ENCODE data around the gene PHLDA3.

Gene PHLDA3

DNA sequence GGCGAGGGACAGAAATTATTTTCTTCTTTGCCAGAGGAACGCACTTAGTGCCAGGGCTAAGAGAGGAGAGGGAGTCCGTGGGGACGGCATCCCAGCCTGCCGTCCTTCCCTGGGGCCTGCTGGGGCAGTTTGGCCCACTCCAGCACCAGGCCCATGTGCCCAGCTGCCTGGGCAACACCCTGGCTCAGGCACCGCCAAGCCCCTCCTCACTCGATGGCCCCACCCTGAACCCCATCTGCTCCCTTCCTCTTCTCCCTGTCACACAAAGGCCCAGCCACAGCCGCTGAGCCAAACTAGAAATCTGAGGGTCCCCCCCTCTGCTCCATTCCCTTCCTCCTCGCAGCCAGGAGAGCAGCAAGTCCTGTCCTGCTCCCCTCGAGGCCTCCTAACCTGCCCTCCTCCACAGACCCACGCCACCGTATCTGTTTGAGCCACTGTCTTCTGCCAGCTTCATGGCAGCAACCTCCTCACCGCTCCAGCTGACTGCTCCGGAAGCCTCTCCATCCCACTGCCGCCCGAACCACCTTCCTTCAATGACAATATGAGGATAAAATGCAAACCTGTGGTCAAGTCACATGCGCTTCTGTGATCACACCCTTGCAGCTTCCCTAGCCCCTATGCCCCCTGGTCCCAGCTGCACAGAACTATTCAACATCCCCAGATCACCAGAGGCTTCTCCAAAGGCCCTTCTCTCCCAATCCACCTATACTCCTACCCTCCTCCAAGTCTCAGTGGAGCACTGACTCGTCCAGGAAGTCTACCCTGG, 39.1 kb downstream of the PHLDA3 start:
- Histone ChIP-seq H3K9me2 (replicated peaks; ENCODE audit: insufficient read depth, low read length) (no peaks in the 10 kb centered on the region), H3K9me3 (replicated peaks; ENCODE audit: insufficient read depth, low read length) (no peaks in the 10 kb centered on the region), H3F3A (ENCODE audit: insufficient read depth, low read length) (no peaks in the 10 kb centered on the region), H3K4me1 (ENCODE audit: low read length) (no peaks in the 10 kb centered on the region), H3K36me3 (replicated peaks; ENCODE audit: insufficient read depth, low read length) (no peaks in the 10 kb centered on the region), H3K9ac (ENCODE audit: low read length) (no peak overlapping the region), H3K4me3 (ENCODE audit: low read length) (no peak overlapping the region), H3K79me2 (ENCODE audit: low read length) (no peaks in the 10 kb centered on the region), H3K27ac (ENCODE audit: low read length) (no peak overlapping the region), H3K4me2 (ENCODE audit: low read depth, low read length) (no peak overlapping the region), H3K27me3 (replicated peaks; ENCODE audit: insufficient read depth, low read length) (no peaks in the 10 kb centered on the region), H2AFZ (ENCODE audit: low read length) (no peak overlapping the region), H4K20me1 (ENCODE audit: insufficient read depth, low read length) (no peaks in the 10 kb centered on the region)
- no peak for TF ChIP-seq EZH2 (optimal IDR thresholded peaks at IDR 0.05; ENCODE audit: low read depth, low read length)
- no peak for TF ChIP-seq EZH2phosphoT487 (IDR thresholded peaks at IDR 0.05; ENCODE audit: low read length)
- TF ChIP-seq, protein P1, sequence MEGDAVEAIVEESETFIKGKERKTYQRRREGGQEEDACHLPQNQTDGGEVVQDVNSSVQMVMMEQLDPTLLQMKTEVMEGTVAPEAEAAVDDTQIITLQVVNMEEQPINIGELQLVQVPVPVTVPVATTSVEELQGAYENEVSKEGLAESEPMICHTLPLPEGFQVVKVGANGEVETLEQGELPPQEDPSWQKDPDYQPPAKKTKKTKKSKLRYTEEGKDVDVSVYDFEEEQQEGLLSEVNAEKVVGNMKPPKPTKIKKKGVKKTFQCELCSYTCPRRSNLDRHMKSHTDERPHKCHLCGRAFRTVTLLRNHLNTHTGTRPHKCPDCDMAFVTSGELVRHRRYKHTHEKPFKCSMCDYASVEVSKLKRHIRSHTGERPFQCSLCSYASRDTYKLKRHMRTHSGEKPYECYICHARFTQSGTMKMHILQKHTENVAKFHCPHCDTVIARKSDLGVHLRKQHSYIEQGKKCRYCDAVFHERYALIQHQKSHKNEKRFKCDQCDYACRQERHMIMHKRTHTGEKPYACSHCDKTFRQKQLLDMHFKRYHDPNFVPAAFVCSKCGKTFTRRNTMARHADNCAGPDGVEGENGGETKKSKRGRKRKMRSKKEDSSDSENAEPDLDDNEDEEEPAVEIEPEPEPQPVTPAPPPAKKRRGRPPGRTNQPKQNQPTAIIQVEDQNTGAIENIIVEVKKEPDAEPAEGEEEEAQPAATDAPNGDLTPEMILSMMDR (IDR thresholded peaks at IDR 0.05; ENCODE audit: low read length): no peak
- DNase-seq: no peak

DNA sequence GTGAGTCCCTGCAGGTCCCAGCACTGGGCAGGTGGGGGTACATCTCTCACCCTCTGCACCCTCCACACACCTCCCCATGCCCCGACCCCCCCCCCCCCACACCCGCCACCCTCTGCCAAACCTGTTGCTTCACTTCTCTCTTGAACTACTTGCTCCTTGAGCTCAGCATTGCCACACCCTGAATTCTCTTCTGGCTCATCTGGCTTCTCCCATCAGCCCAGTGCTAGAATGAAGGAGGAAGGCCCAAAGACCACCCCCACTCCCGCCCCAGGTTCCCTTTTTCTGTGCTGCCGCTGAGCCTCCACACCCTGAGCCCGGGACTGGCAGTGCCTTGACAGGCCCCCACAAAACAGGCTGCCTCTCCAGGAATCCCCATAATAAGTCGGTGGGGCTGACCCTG, 41.0 kb downstream of the PHLDA3 start:
- H3K4me2 ChIP-seq (ENCODE audit: low read depth, low read length): no peak overlapping the region
- H3K4me1 ChIP-seq (ENCODE audit: low read length): no peaks in the 10 kb centered on the region
- DNase-seq: no peak
- no peaks in the 10 kb centered on the region for H3K9me2 ChIP-seq (replicated peaks; ENCODE audit: insufficient read depth, low read length)
- H2AFZ ChIP-seq (ENCODE audit: low read length): no peak overlapping the region
- no peaks in the 10 kb centered on the region for H3F3A ChIP-seq (ENCODE audit: insufficient read depth, low read length)
- no peaks in the 10 kb centered on the region for H3K27me3 ChIP-seq (replicated peaks; ENCODE audit: insufficient read depth, low read length)
- no peaks in the 10 kb centered on the region for H3K79me2 ChIP-seq (ENCODE audit: low read length)
- H4K20me1 ChIP-seq (ENCODE audit: insufficient read depth, low read length): no peaks in the 10 kb centered on the region
- no peaks in the 10 kb centered on the region for H3K36me3 ChIP-seq (replicated peaks; ENCODE audit: insufficient read depth, low read length)
- H3K27ac ChIP-seq (ENCODE audit: low read length): no peak overlapping the region
- no peak overlapping the region for H3K4me3 ChIP-seq (ENCODE audit: low read length)
- H3K9ac ChIP-seq (ENCODE audit: low read length): no peak overlapping the region
- TF ChIP-seq EZH2phosphoT487 (IDR thresholded peaks at IDR 0.05; ENCODE audit: low read length): no peak
- TF ChIP-seq EZH2 (optimal IDR thresholded peaks at IDR 0.05; ENCODE audit: low read depth, low read length): no peak
- TF ChIP-seq, protein P1 (IDR thresholded peaks at IDR 0.05; ENCODE audit: low read length): no peak
- H3K9me3 ChIP-seq (replicated peaks; ENCODE audit: insufficient read depth, low read length): no peaks in the 10 kb centered on the region

DNA sequence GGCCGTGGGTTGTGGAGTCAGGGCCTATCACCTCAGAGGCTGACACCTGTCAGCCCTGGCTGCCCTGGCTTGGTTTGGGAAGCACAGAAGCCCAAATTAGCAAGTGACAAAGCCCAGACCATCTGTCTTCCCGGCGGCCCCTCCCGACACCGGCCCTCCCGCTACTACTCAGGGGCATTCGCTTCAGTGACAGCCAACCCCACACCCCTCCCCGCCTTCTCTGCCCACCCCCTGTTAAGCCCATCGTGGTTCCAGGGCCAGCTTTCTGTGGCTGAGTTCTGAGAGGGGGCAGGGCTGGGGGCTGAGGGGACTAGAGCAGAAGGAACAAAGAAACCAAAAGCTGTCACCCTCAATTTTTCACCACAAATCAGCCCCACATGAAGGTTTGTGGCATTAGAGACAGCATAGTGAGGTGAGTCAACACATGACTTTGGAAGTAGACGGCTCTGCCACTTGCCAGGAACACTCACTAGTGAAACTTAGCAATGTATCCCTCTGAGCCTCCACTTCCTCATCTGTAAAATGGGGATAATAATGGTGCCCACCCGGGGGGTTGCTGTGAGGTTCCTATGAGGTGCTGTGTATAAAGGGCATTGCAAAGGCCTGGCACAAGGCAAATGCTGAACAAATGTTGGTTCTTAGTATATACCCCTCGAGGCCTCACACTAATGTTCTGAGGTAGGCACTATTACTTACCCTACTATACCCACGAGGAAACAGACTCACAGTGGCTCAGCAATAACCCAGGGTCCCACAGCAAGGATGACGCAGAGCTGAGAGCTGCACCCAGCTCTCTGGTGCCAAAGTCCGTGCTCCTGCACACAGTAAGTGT, 42.3 kb downstream of the PHLDA3 start:
- no peaks in the 10 kb centered on the region for H3K79me2 ChIP-seq (ENCODE audit: low read length)
- no peaks in the 10 kb centered on the region for H3K36me3 ChIP-seq (replicated peaks; ENCODE audit: insufficient read depth, low read length)
- no peaks in the 10 kb centered on the region for H3K27me3 ChIP-seq (replicated peaks; ENCODE audit: insufficient read depth, low read length)
- no peak overlapping the region for H2AFZ ChIP-seq (ENCODE audit: low read length)
- H3F3A ChIP-seq (ENCODE audit: insufficient read depth, low read length): no peaks in the 10 kb centered on the region
- no peak overlapping the region for H3K9ac ChIP-seq (ENCODE audit: low read length)
- TF ChIP-seq EZH2phosphoT487 (IDR thresholded peaks at IDR 0.05; ENCODE audit: low read length) (no peak), EZH2 (optimal IDR thresholded peaks at IDR 0.05; ENCODE audit: low read depth, low read length) (no peak)
- TF ChIP-seq, protein P1 (IDR thresholded peaks at IDR 0.05; ENCODE audit: low read length): no peak
- no peak overlapping the region for H3K4me2 ChIP-seq (ENCODE audit: low read depth, low read length)
- no peak overlapping the region for H3K4me3 ChIP-seq (ENCODE audit: low read length)
- H3K9me3 ChIP-seq (replicated peaks; ENCODE audit: insufficient read depth, low read length): no peaks in the 10 kb centered on the region
- H3K9me2 ChIP-seq (replicated peaks; ENCODE audit: insufficient read depth, low read length): no peaks in the 10 kb centered on the region
- H3K27ac ChIP-seq (ENCODE audit: low read length): no peak overlapping the region
- DNase-seq: no peak
- H3K4me1 ChIP-seq (ENCODE audit: low read length): no peaks in the 10 kb centered on the region
- H4K20me1 ChIP-seq (ENCODE audit: insufficient read depth, low read length): no peaks in the 10 kb centered on the region

All from MM.1S (cell line).